ENCODE results near the gene ADAM30.

The ADAM30 gene

DNA sequence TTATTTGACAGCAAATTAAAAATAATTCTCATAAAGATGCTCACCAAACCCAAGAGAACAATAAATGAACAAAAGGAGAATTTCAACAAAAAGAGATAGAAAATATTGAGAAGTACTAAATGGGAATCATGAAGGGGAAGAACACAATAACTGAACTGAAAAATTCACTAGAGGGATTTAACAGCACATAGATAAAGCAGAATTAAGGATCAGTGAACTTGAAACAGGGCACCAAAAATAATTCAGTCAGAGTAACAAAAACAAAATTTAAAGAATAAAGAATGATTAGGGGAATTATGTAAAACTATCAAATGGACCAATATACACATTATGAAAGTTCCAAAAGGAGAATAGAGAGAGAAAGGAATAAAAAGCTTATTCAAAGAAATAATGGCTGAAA, 7.8 kb downstream of the ADAM30 start:
- H2BK120ac ChIP-seq (ENCODE audit: low read depth, low read length), result no peak overlapping the region
- no peak overlapping the region for H2BK5ac ChIP-seq (ENCODE audit: low read depth, low read length, poor library complexity, severe bottlenecking)
- H3K36me3 ChIP-seq (ENCODE audit: control insufficient read depth in 1 of 2, insufficient read depth in 2 of 2, low read depth in 1 of 2, low read length in 2 of 2), result no peaks in the 10 kb centered on the region
- H2BK12ac ChIP-seq (ENCODE audit: low read length in 2 of 2), result no peak overlapping the region
- H3K9ac ChIP-seq (ENCODE audit: low read length), result no peak overlapping the region
- no peak for DNase-seq
- no peak overlapping the region for H3K18ac ChIP-seq (ENCODE audit: low read depth in 1 of 2, low read length in 2 of 2)
- no peaks in the 10 kb centered on the region for H3K79me1 ChIP-seq (replicated peaks; ENCODE audit: low read length, poor library complexity, severe bottlenecking)
- no peak overlapping the region for H3K14ac ChIP-seq (ENCODE audit: low read length in 2 of 2)
- H2AK5ac ChIP-seq (ENCODE audit: low read length, severe bottlenecking), result no peak overlapping the region
- H2AFZ ChIP-seq (ENCODE audit: low read depth, low read length), result no peak overlapping the region
- H3K9me3 ChIP-seq (ENCODE audit: control insufficient read depth, low read length), result no peaks in the 10 kb centered on the region
- H2BK15ac ChIP-seq (ENCODE audit: low read depth, poor library complexity, severe bottlenecking), result no peak overlapping the region
- no peak overlapping the region for H3K23ac ChIP-seq (ENCODE audit: low read length in 2 of 2)
- no peak overlapping the region for H4K8ac ChIP-seq (ENCODE audit: low read length)
- H3K4ac ChIP-seq (ENCODE audit: low read depth in 1 of 2, low read length in 2 of 2), result no peak overlapping the region
- no peaks in the 10 kb centered on the region for H3K4me1 ChIP-seq (ENCODE audit: control insufficient read depth, insufficient read depth, low read depth, low read length)
- H3K4me2 ChIP-seq (ENCODE audit: low read length, poor library complexity, severe bottlenecking), result no peak overlapping the region
- peaks cover 0 to 5% of the 10 kb centered on the region in 2 experiments for H3K27me3 ChIP-seq (ENCODE audit: control insufficient read depth in 1 of 2, insufficient read depth in 1 of 2, low read length in 2 of 2)
- no peak overlapping the region for H3K4me3 ChIP-seq (ENCODE audit: insufficient read depth in 1 of 2, low read depth in 1 of 2, low read length in 2 of 2)
- H4K91ac ChIP-seq (ENCODE audit: low read length), result no peak overlapping the region
- H3K27ac ChIP-seq (ENCODE audit: low read length, poor library complexity, severe bottlenecking), result no peak overlapping the region

DNA sequence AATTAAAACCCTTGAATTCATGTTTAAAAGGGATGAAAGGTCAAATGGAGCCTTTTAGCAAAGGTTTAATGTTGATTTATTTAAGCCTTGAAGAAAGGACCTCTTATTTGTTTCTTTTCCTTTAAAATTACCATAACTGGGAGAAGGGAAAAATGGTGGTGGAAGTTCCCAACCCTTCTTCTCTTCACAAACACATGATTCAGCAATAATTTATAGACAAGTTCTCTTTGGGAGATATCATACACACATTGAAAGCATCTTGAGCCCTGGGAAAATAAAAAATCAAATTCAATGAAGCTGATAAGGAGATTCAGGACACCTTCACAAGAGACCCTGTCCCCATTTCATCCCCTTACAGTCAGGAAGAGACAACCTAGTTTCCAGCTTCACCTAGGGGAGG, 8.9 kb downstream of the ADAM30 start:
- Histone ChIP-seq H2BK12ac (ENCODE audit: low read length in 2 of 2) (no peak overlapping the region), H3K27me3 (ENCODE audit: control insufficient read depth in 1 of 2, insufficient read depth in 1 of 2, low read length in 2 of 2) (peaks cover 0 to 5% of the 10 kb centered on the region in 2 experiments), H3K18ac (ENCODE audit: low read depth in 1 of 2, low read length in 2 of 2) (no peak overlapping the region), H2BK120ac (ENCODE audit: low read depth, low read length) (no peak overlapping the region), H3K9me3 (ENCODE audit: control insufficient read depth, low read length) (no peaks in the 10 kb centered on the region), H3K4ac (ENCODE audit: low read depth in 1 of 2, low read length in 2 of 2) (no peak overlapping the region), H3K4me1 (ENCODE audit: control insufficient read depth, insufficient read depth, low read depth, low read length) (no peaks in the 10 kb centered on the region), H3K9ac (ENCODE audit: low read length) (no peak overlapping the region), H4K91ac (ENCODE audit: low read length) (no peak overlapping the region), H2BK15ac (ENCODE audit: low read depth, poor library complexity, severe bottlenecking) (no peak overlapping the region), H3K14ac (ENCODE audit: low read length in 2 of 2) (no peak overlapping the region), H2AK5ac (ENCODE audit: low read length, severe bottlenecking) (no peak overlapping the region), H2BK5ac (ENCODE audit: low read depth, low read length, poor library complexity, severe bottlenecking) (no peak overlapping the region), H3K23ac (ENCODE audit: low read length in 2 of 2) (no peak overlapping the region), H3K79me1 (replicated peaks; ENCODE audit: low read length, poor library complexity, severe bottlenecking) (no peaks in the 10 kb centered on the region), H3K4me3 (ENCODE audit: insufficient read depth in 1 of 2, low read depth in 1 of 2, low read length in 2 of 2) (no peak overlapping the region), H3K27ac (ENCODE audit: low read length, poor library complexity, severe bottlenecking) (no peak overlapping the region), H4K8ac (ENCODE audit: low read length) (no peak overlapping the region), H2AFZ (ENCODE audit: low read depth, low read length) (no peak overlapping the region), H3K4me2 (ENCODE audit: low read length, poor library complexity, severe bottlenecking) (no peak overlapping the region), H3K36me3 (ENCODE audit: control insufficient read depth in 1 of 2, insufficient read depth in 2 of 2, low read depth in 1 of 2, low read length in 2 of 2) (no peaks in the 10 kb centered on the region)
- no peak for DNase-seq

DNA sequence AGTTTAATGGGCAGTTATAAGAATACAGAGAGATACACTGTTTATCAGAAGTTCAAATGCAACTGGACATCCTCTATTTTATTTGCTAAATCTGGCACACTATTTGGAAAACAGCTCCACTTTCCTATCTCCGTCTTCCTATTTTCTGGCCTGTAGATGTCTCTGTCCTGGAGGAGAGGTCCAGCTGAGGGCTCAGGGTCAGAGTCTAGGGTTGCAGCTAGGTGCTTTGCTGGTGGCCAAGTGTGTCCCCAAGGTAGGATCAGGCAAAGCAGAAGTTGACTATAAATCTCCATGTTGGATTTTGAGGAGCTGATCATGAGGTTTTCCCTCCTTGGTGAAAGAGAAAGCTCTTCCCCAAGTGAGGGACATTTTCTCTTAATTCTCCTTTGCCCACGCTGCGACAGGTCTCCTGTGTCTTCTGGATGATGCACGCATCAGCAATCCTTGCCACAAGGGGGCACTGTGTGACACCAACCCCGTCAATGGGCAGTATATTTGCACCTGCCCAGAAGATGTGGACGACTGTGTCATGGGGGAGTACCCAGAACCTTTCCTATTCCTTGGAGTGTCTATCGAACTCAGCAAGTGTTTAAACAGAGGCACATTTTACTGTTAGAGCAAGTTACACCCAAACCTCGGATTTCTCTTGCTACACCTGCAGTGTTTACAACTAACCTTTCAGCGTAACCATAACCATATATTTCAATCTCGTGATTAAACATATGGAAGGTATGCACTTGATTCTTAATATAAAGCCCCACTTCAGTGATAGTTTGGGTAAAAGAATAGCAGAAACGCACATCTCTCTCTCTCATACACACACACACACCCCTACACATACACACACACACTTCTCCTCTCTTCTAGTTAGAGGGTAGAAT, 10.2 kb downstream of the ADAM30 start:
- Histone ChIP-seq H3K4ac (ENCODE audit: low read depth in 1 of 2, low read length in 2 of 2) (no peak overlapping the region), H2AFZ (ENCODE audit: low read depth, low read length) (no peak overlapping the region), H2AK5ac (ENCODE audit: low read length, severe bottlenecking) (no peak overlapping the region), H3K4me2 (ENCODE audit: low read length, poor library complexity, severe bottlenecking) (no peak overlapping the region), H3K9ac (ENCODE audit: low read length) (no peak overlapping the region), H3K23ac (ENCODE audit: low read length in 2 of 2) (no peak overlapping the region), H3K27ac (ENCODE audit: low read length, poor library complexity, severe bottlenecking) (no peak overlapping the region), H3K27me3 (ENCODE audit: control insufficient read depth in 1 of 2, insufficient read depth in 1 of 2, low read length in 2 of 2) (peaks cover 0 to 5% of the 10 kb centered on the region in 2 experiments), H3K36me3 (ENCODE audit: control insufficient read depth in 1 of 2, insufficient read depth in 2 of 2, low read depth in 1 of 2, low read length in 2 of 2) (no peaks in the 10 kb centered on the region), H4K8ac (ENCODE audit: low read length) (no peak overlapping the region), H3K4me3 (ENCODE audit: insufficient read depth in 1 of 2, low read depth in 1 of 2, low read length in 2 of 2) (no peak overlapping the region), H2BK15ac (ENCODE audit: low read depth, poor library complexity, severe bottlenecking) (no peak overlapping the region), H2BK120ac (ENCODE audit: low read depth, low read length) (no peak overlapping the region), H4K91ac (ENCODE audit: low read length) (no peak overlapping the region), H2BK12ac (ENCODE audit: low read length in 2 of 2) (no peak overlapping the region), H3K14ac (ENCODE audit: low read length in 2 of 2) (no peak overlapping the region), H3K18ac (ENCODE audit: low read depth in 1 of 2, low read length in 2 of 2) (no peak overlapping the region), H3K9me3 (ENCODE audit: control insufficient read depth, low read length) (no peaks in the 10 kb centered on the region), H3K79me1 (replicated peaks; ENCODE audit: low read length, poor library complexity, severe bottlenecking) (no peaks in the 10 kb centered on the region), H2BK5ac (ENCODE audit: low read depth, low read length, poor library complexity, severe bottlenecking) (no peak overlapping the region), H3K4me1 (ENCODE audit: control insufficient read depth, insufficient read depth, low read depth, low read length) (no peaks in the 10 kb centered on the region)
- peak; percentile 47 for DNase-seq
- WGBS, result 39% methylated on average over 8 of the region's 11 CpGs

DNA sequence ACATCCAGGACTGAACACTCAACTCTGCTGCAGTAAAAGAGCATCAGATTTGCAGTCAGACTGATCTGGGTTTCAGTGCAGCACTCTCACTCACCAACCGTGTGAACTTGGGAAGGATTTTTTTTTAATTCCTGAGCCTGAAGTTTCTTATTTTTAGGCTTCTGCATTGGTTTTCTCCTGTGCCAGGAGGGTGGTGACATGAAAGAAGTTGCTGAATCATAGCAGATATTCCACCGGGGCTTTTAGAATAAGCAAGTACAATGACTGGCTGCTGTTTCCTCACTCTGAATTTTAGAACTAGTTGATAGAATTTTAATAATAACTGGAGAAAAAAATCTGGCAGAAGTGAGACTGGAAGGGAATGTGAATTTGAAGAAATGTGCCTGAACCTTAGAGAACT, 11.6 kb downstream of the ADAM30 start:
- Histone ChIP-seq H2BK5ac (ENCODE audit: low read depth, low read length, poor library complexity, severe bottlenecking) (no peak overlapping the region), H3K4me1 (ENCODE audit: control insufficient read depth, insufficient read depth, low read depth, low read length) (no peaks in the 10 kb centered on the region), H2AFZ (ENCODE audit: low read depth, low read length) (no peak overlapping the region), H3K4me3 (ENCODE audit: insufficient read depth in 1 of 2, low read depth in 1 of 2, low read length in 2 of 2) (no peak overlapping the region), H3K18ac (ENCODE audit: low read depth in 1 of 2, low read length in 2 of 2) (no peak overlapping the region), H4K8ac (ENCODE audit: low read length) (no peak overlapping the region), H2BK12ac (ENCODE audit: low read length in 2 of 2) (no peak overlapping the region), H3K4ac (ENCODE audit: low read depth in 1 of 2, low read length in 2 of 2) (no peak overlapping the region), H3K79me1 (replicated peaks; ENCODE audit: low read length, poor library complexity, severe bottlenecking) (no peaks in the 10 kb centered on the region), H2BK120ac (ENCODE audit: low read depth, low read length) (no peak overlapping the region), H2AK5ac (ENCODE audit: low read length, severe bottlenecking) (no peak overlapping the region), H3K4me2 (ENCODE audit: low read length, poor library complexity, severe bottlenecking) (no peak overlapping the region), H3K23ac (ENCODE audit: low read length in 2 of 2) (no peak overlapping the region), H3K36me3 (ENCODE audit: control insufficient read depth in 1 of 2, insufficient read depth in 2 of 2, low read depth in 1 of 2, low read length in 2 of 2) (no peaks in the 10 kb centered on the region), H4K91ac (ENCODE audit: low read length) (no peak overlapping the region), H3K27me3 (ENCODE audit: control insufficient read depth in 1 of 2, insufficient read depth in 1 of 2, low read length in 2 of 2) (peaks cover 0 to 8% of the 10 kb centered on the region in 2 experiments), H3K9me3 (ENCODE audit: control insufficient read depth, low read length) (no peaks in the 10 kb centered on the region), H3K27ac (ENCODE audit: low read length, poor library complexity, severe bottlenecking) (no peak overlapping the region), H3K9ac (ENCODE audit: low read length) (peak overlapping the region; percentile 36), H2BK15ac (ENCODE audit: low read depth, poor library complexity, severe bottlenecking) (no peak overlapping the region), H3K14ac (ENCODE audit: low read length in 2 of 2) (no peak overlapping the region)
- DNase-seq, result no peak
- WGBS, result 95% methylated on average over 2 of the region's 2 CpGs
